Fibroblast of lung (primary cell): Measurements from ENCODE around the gene ZNF609.

ENCODE experiments used
- CTCF ChIP-seq, 2 donors: IDR thresholded peaks in 1 of 2; conservative IDR thresholded peaks in 1 of 2; 1 replicate in 1 of 2; 2 replicates in 1 of 2; pipeline ENCODE4 v1.5.1; 2011 to 2012; ENCODE audit warnings: low read length in 2 of 2, control low read depth in 1 of 2, inconsistent platforms in 1 of 2, low read depth in 1 of 2, mild to moderate bottlenecking in 1 of 2
- EZH2 ChIP-seq: IDR thresholded peaks from 2 replicates; pipeline ENCODE4 v1.5.1; 2012; ENCODE audit warnings: low read length, control low read depth, mild to moderate bottlenecking; ENCODE audit errors: missing control alignments

- no peak for TF ChIP-seq CTCF (conservative IDR thresholded peaks at IDR 0.05 in 1 of 2, IDR thresholded peaks at IDR 0.05 in 1 of 2; ENCODE audit: low read depth in 1 of 2, low read length in 2 of 2)
- no peak for TF ChIP-seq EZH2
These were observed 72.3 kb downstream of the ZNF609 start for GRCh38 chr15:64532521-64533315.
